GM20000 (cell line): ENCODE results near the gene AKNA.

Source experiments
- DNase-seq: peaks from one replicate; pipeline ENCODE4 v3.0.0; 2012; ENCODE audit warnings: low spot score
- TF ChIP-seq, protein P1 (sequence below): IDR thresholded peaks from 2 replicates; pipeline ENCODE4 v1.5.1; 2012; ENCODE audit warnings: mild to moderate bottlenecking, control low read depth; ENCODE audit errors: extremely low read depth, missing control alignments

The AKNA gene

DNA sequence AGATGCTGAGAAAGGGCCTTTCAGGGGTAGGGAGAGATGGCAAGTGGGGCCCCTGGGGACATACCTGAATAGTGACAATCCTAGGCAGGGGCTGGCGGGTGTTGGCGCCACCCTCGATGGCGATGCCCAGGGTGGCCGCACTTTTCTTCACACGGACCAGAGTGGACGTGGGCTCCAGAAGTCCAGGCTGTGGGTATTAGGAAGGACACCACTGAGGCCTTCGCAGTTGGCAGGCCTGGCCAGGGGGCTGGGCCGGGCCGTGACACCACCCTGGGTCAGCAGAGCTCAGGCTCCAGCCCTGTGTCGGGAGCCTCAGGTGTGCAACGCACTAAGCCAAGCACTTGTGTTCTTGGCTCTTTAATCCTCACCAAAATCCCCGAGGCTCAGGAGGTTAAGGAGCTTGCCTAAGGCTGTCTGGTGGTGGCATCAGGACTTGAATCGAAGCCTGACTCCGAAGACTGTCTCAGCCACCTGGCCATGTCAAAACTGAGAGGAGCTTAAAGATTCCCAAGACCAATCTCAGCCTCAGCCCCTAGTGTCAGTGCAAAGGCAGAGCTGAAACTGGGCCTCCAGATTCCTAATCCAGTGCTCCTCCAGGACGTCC, 15.5 kb upstream of the AKNA start:
- no peak for DNase-seq
- TF ChIP-seq, protein P1, sequence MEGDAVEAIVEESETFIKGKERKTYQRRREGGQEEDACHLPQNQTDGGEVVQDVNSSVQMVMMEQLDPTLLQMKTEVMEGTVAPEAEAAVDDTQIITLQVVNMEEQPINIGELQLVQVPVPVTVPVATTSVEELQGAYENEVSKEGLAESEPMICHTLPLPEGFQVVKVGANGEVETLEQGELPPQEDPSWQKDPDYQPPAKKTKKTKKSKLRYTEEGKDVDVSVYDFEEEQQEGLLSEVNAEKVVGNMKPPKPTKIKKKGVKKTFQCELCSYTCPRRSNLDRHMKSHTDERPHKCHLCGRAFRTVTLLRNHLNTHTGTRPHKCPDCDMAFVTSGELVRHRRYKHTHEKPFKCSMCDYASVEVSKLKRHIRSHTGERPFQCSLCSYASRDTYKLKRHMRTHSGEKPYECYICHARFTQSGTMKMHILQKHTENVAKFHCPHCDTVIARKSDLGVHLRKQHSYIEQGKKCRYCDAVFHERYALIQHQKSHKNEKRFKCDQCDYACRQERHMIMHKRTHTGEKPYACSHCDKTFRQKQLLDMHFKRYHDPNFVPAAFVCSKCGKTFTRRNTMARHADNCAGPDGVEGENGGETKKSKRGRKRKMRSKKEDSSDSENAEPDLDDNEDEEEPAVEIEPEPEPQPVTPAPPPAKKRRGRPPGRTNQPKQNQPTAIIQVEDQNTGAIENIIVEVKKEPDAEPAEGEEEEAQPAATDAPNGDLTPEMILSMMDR, result no peak

DNA sequence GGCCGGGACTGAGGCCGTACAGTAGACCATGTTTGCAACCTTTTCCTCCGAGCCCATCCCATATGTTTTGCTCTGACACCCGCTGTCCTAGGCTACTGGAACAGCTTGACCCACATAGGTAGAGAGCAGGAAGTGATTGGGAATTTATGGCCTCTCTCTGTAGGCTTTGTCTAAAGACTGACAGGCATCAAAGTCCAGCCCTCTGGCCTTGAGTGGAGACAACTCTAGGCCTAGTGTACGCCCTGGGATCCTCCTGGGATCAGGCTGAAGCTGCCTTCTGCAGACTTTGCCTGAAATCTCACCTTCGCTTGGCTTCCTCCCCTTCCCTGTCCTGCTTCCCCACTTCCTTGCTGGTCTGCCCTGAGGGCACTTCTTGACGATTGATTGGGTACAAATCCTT, 13.6 kb upstream of the AKNA start:
- TF ChIP-seq, protein P1, result no peak

DNA sequence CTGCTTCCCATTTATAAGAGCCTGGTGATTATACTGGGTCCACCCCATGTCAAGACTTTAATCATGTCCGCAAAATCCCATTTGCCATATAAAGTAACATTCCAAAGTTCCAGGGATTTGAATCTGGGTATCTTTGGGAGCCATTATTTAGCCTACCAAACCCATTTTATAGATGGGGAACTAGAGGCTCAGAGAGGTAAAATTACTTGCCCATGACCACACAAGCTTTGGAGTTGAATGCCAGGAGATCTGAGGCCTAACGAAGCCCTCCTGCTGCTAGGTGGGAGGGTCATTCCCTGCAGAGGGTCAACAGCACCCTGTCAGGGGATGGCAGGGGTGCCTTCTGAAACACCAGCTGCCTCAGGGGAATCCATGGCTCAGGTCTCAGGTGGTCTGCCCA, 13.0 kb upstream of the AKNA start:
- no peak for DNase-seq
- TF ChIP-seq, protein P1, result no peak

More for the DNA sequence above, 13.6 kb upstream of the AKNA start:
- DNase-seq, result no peak

DNA sequence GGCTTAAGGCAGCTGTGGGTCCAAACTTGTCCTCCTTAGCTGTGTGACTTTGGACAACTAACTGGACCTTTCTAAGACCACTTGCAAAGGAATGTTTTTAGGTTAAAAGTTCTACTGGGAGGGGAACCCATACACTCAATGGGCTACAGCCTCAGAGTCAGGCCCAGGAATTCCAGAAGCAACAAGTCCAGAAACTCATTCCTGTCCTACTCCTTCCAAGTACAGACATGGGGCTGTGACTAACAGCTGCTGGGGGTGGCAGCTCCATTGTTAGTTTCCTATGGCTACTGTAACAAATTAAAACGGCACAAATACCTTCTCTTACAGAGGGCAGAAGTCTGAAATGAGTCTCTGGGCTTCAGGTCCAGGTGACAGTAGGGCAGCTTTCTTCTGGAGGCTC, 12.4 kb upstream of the AKNA start:
- TF ChIP-seq, protein P1, result no peak
- no peak for DNase-seq

DNA sequence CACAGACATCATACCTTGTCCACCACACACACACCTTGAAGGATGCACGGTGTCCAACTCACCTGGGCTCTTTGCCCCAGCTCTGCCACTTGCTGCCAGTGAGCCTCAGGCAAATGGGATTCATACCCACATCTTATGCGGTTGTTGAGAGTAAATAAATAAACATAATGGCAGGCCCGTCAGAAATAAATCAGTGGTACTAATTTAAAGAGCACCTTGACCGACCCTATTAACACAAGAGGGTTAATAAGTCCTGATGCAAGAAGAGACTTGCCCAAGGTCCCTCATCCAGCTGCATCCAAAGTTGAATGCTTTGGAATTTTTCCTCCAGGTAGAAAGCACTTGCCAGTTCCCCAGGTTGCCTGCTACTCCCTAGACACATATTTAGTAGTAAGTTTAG, 11.6 kb upstream of the AKNA start:
- no peak for DNase-seq
- TF ChIP-seq, protein P1, result no peak

DNA sequence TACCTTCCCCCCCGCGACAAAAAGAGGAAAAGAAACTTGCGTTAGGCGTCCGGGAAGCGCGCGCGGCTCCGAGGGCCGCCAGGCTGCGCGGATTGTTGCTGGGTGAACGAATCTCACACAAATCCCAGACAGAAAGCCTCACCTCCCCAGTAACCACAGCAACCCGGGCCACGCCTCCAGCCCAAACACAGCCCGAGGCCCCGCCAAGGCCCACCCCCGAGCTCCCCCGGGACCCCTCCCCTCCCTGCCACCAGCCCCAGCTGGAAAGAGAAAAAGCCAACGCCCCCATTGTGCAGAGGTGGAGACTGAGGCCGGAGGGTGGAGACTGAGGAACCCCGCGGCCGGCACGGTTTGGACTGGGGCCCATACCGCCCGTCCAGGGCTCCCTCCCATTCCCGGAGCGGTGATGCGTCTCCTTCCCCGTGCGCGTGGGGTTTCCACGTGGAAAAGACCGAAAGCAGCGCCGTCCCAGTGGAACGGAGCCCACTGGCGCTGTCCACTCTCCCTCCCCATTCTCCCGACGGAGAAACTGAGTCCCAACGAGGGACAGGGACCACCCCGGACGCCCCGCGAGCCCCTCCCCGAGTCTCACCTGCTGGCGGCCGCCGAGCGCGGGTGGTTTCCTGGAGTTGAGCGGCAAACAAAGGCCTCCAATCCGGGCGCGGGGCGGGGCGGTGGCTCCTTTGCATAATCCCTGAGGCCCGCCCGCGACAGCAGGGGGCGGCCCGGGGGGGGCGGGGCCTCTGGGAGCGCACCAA, 10.2 kb upstream of the AKNA start:
- peak; percentile 97 for DNase-seq

More for the DNA sequence above, 10.2 kb upstream of the AKNA start:
- TF ChIP-seq, protein P1, result no peak
